Measurements from ENCODE around the gene MTR.

The MTR gene

GRCh38 chr1:236802264-236802663 lies 7.2 kb downstream of the MTR start:
- H3K4me1 ChIP-seq (ENCODE audit: control insufficient read depth in 2 of 2, insufficient read depth in 2 of 2, low read length in 2 of 2), result no peaks in the 10 kb centered on the region
- no peak overlapping the region for H3K27ac ChIP-seq (ENCODE audit: low read depth in 2 of 2, low read length in 2 of 2)
- no peaks in the 10 kb centered on the region for H3K27me3 ChIP-seq (ENCODE audit: control insufficient read depth in 2 of 2, insufficient read depth in 2 of 2, low read length in 2 of 2)
- H3K4me3 ChIP-seq (ENCODE audit: low read length in 2 of 2), result no peak overlapping the region
- peaks cover 0 to 7% of the 10 kb centered on the region in 2 donors for H3K36me3 ChIP-seq (ENCODE audit: control insufficient read depth in 2 of 2, insufficient read depth in 2 of 2, low read length in 2 of 2)
- H3K9me3 ChIP-seq (ENCODE audit: control insufficient read depth in 2 of 2, low read length in 2 of 2), result no peaks in the 10 kb centered on the region
- no peak overlapping the region for H3K9ac ChIP-seq (ENCODE audit: low read depth in 1 of 2, low read length in 2 of 2)

GRCh38 chr1:236806634-236807033 lies 11.5 kb downstream of the MTR start:
- Histone ChIP-seq H3K27me3 (ENCODE audit: control insufficient read depth in 2 of 2, insufficient read depth in 2 of 2, low read length in 2 of 2) (no peaks in the 10 kb centered on the region), H3K4me3 (ENCODE audit: low read length in 2 of 2) (no peak overlapping the region), H3K4me1 (ENCODE audit: control insufficient read depth in 2 of 2, insufficient read depth in 2 of 2, low read length in 2 of 2) (no peaks in the 10 kb centered on the region), H3K27ac (ENCODE audit: low read depth in 2 of 2, low read length in 2 of 2) (no peak overlapping the region), H3K9me3 (ENCODE audit: control insufficient read depth in 2 of 2, low read length in 2 of 2) (no peaks in the 10 kb centered on the region), H3K36me3 (ENCODE audit: control insufficient read depth in 2 of 2, insufficient read depth in 2 of 2, low read length in 2 of 2) (peaks cover 13 to 16% of the 10 kb centered on the region in 2 donors), H3K9ac (ENCODE audit: low read depth in 1 of 2, low read length in 2 of 2) (no peak overlapping the region)

- H3K36me3 ChIP-seq (ENCODE audit: control insufficient read depth in 2 of 2, insufficient read depth in 2 of 2, low read length in 2 of 2), result peaks cover 22% of the 10 kb centered on the region in 2 donors
- no peak overlapping the region for H3K9ac ChIP-seq (ENCODE audit: low read depth in 1 of 2, low read length in 2 of 2)
- no peak overlapping the region for H3K4me3 ChIP-seq (ENCODE audit: low read length in 2 of 2)
- H3K9me3 ChIP-seq (ENCODE audit: control insufficient read depth in 2 of 2, low read length in 2 of 2), result no peaks in the 10 kb centered on the region
- H3K4me1 ChIP-seq (ENCODE audit: control insufficient read depth in 2 of 2, insufficient read depth in 2 of 2, low read length in 2 of 2), result no peaks in the 10 kb centered on the region
- no peaks in the 10 kb centered on the region for H3K27me3 ChIP-seq (ENCODE audit: control insufficient read depth in 2 of 2, insufficient read depth in 2 of 2, low read length in 2 of 2)
- H3K27ac ChIP-seq (ENCODE audit: low read depth in 2 of 2, low read length in 2 of 2), result no peak overlapping the region
These were observed 12.9 kb downstream of the MTR start for GRCh38 chr1:236808005-236808404.

- peaks cover 22 to 27% of the 10 kb centered on the region in 2 donors for H3K36me3 ChIP-seq (ENCODE audit: control insufficient read depth in 2 of 2, insufficient read depth in 2 of 2, low read length in 2 of 2)
- no peak overlapping the region for H3K4me3 ChIP-seq (ENCODE audit: low read length in 2 of 2)
- H3K4me1 ChIP-seq (ENCODE audit: control insufficient read depth in 2 of 2, insufficient read depth in 2 of 2, low read length in 2 of 2), result no peaks in the 10 kb centered on the region
- no peaks in the 10 kb centered on the region for H3K9me3 ChIP-seq (ENCODE audit: control insufficient read depth in 2 of 2, low read length in 2 of 2)
- H3K27me3 ChIP-seq (ENCODE audit: control insufficient read depth in 2 of 2, insufficient read depth in 2 of 2, low read length in 2 of 2), result no peaks in the 10 kb centered on the region
- no peak overlapping the region for H3K27ac ChIP-seq (ENCODE audit: low read depth in 2 of 2, low read length in 2 of 2)
- no peak overlapping the region for H3K9ac ChIP-seq (ENCODE audit: low read depth in 1 of 2, low read length in 2 of 2)
These were observed 13.6 kb downstream of the MTR start for GRCh38 chr1:236808564-236809130.

GRCh38 chr1:236809148-236809547 lies 14.1 kb downstream of the MTR start:
- H3K27me3 ChIP-seq (ENCODE audit: control insufficient read depth in 2 of 2, insufficient read depth in 2 of 2, low read length in 2 of 2), result no peaks in the 10 kb centered on the region
- H3K9ac ChIP-seq (ENCODE audit: low read depth in 1 of 2, low read length in 2 of 2), result no peak overlapping the region
- peaks cover 20 to 31% of the 10 kb centered on the region in 2 donors for H3K36me3 ChIP-seq (ENCODE audit: control insufficient read depth in 2 of 2, insufficient read depth in 2 of 2, low read length in 2 of 2)
- H3K4me1 ChIP-seq (ENCODE audit: control insufficient read depth in 2 of 2, insufficient read depth in 2 of 2, low read length in 2 of 2), result no peaks in the 10 kb centered on the region
- H3K4me3 ChIP-seq (ENCODE audit: low read length in 2 of 2), result no peak overlapping the region
- no peaks in the 10 kb centered on the region for H3K9me3 ChIP-seq (ENCODE audit: control insufficient read depth in 2 of 2, low read length in 2 of 2)
- no peak overlapping the region for H3K27ac ChIP-seq (ENCODE audit: low read depth in 2 of 2, low read length in 2 of 2)

- no peak overlapping the region for H3K27ac ChIP-seq (ENCODE audit: low read depth in 2 of 2, low read length in 2 of 2)
- H3K9ac ChIP-seq (ENCODE audit: low read depth in 1 of 2, low read length in 2 of 2), result no peak overlapping the region
- no peak overlapping the region for H3K4me3 ChIP-seq (ENCODE audit: low read length in 2 of 2)
- no peaks in the 10 kb centered on the region for H3K9me3 ChIP-seq (ENCODE audit: control insufficient read depth in 2 of 2, low read length in 2 of 2)
- no peaks in the 10 kb centered on the region for H3K27me3 ChIP-seq (ENCODE audit: control insufficient read depth in 2 of 2, insufficient read depth in 2 of 2, low read length in 2 of 2)
- peaks cover 18 to 31% of the 10 kb centered on the region in 2 donors for H3K36me3 ChIP-seq (ENCODE audit: control insufficient read depth in 2 of 2, insufficient read depth in 2 of 2, low read length in 2 of 2)
- no peaks in the 10 kb centered on the region for H3K4me1 ChIP-seq (ENCODE audit: control insufficient read depth in 2 of 2, insufficient read depth in 2 of 2, low read length in 2 of 2)
These were observed 14.9 kb downstream of the MTR start for GRCh38 chr1:236810018-236810417.

- H3K9me3 ChIP-seq (ENCODE audit: control insufficient read depth in 2 of 2, low read length in 2 of 2), result no peaks in the 10 kb centered on the region
- H3K36me3 ChIP-seq (ENCODE audit: control insufficient read depth in 2 of 2, insufficient read depth in 2 of 2, low read length in 2 of 2), result peaks cover 27 to 38% of the 10 kb centered on the region in 2 donors
- H3K4me3 ChIP-seq (ENCODE audit: low read length in 2 of 2), result no peak overlapping the region
- no peaks in the 10 kb centered on the region for H3K27me3 ChIP-seq (ENCODE audit: control insufficient read depth in 2 of 2, insufficient read depth in 2 of 2, low read length in 2 of 2)
- no peak overlapping the region for H3K27ac ChIP-seq (ENCODE audit: low read depth in 2 of 2, low read length in 2 of 2)
- H3K4me1 ChIP-seq (ENCODE audit: control insufficient read depth in 2 of 2, insufficient read depth in 2 of 2, low read length in 2 of 2), result no peaks in the 10 kb centered on the region
- no peak overlapping the region for H3K9ac ChIP-seq (ENCODE audit: low read depth in 1 of 2, low read length in 2 of 2)
These were observed 17.4 kb downstream of the MTR start for GRCh38 chr1:236812334-236813030.

GRCh38 chr1:236815941-236816340 lies 20.8 kb downstream of the MTR start:
- H3K9me3 ChIP-seq (ENCODE audit: control insufficient read depth in 2 of 2, low read length in 2 of 2), result no peaks in the 10 kb centered on the region
- peaks cover 42 to 44% of the 10 kb centered on the region in 2 donors for H3K36me3 ChIP-seq (ENCODE audit: control insufficient read depth in 2 of 2, insufficient read depth in 2 of 2, low read length in 2 of 2)
- H3K27ac ChIP-seq (ENCODE audit: low read depth in 2 of 2, low read length in 2 of 2), result no peak overlapping the region
- H3K4me1 ChIP-seq (ENCODE audit: control insufficient read depth in 2 of 2, insufficient read depth in 2 of 2, low read length in 2 of 2), result no peaks in the 10 kb centered on the region
- H3K9ac ChIP-seq (ENCODE audit: low read depth in 1 of 2, low read length in 2 of 2), result no peak overlapping the region
- no peak overlapping the region for H3K4me3 ChIP-seq (ENCODE audit: low read length in 2 of 2)
- H3K27me3 ChIP-seq (ENCODE audit: control insufficient read depth in 2 of 2, insufficient read depth in 2 of 2, low read length in 2 of 2), result no peaks in the 10 kb centered on the region

GRCh38 chr1:236819856-236820255 lies 24.8 kb downstream of the MTR start:
- peaks cover 32 to 37% of the 10 kb centered on the region in 2 donors for H3K36me3 ChIP-seq (ENCODE audit: control insufficient read depth in 2 of 2, insufficient read depth in 2 of 2, low read length in 2 of 2)
- H3K27me3 ChIP-seq (ENCODE audit: control insufficient read depth in 2 of 2, insufficient read depth in 2 of 2, low read length in 2 of 2), result no peaks in the 10 kb centered on the region
- H3K9me3 ChIP-seq (ENCODE audit: control insufficient read depth in 2 of 2, low read length in 2 of 2), result no peaks in the 10 kb centered on the region
- no peak overlapping the region for H3K27ac ChIP-seq (ENCODE audit: low read depth in 2 of 2, low read length in 2 of 2)
- no peaks in the 10 kb centered on the region for H3K4me1 ChIP-seq (ENCODE audit: control insufficient read depth in 2 of 2, insufficient read depth in 2 of 2, low read length in 2 of 2)
- H3K4me3 ChIP-seq (ENCODE audit: low read length in 2 of 2), result no peak overlapping the region
- H3K9ac ChIP-seq (ENCODE audit: low read depth in 1 of 2, low read length in 2 of 2), result no peak overlapping the region

- no peak overlapping the region for H3K9ac ChIP-seq (ENCODE audit: low read depth in 1 of 2, low read length in 2 of 2)
- H3K9me3 ChIP-seq (ENCODE audit: control insufficient read depth in 2 of 2, low read length in 2 of 2), result no peaks in the 10 kb centered on the region
- no peak overlapping the region for H3K27ac ChIP-seq (ENCODE audit: low read depth in 2 of 2, low read length in 2 of 2)
- H3K4me3 ChIP-seq (ENCODE audit: low read length in 2 of 2), result no peak overlapping the region
- no peaks in the 10 kb centered on the region for H3K4me1 ChIP-seq (ENCODE audit: control insufficient read depth in 2 of 2, insufficient read depth in 2 of 2, low read length in 2 of 2)
- H3K36me3 ChIP-seq (ENCODE audit: control insufficient read depth in 2 of 2, insufficient read depth in 2 of 2, low read length in 2 of 2), result peaks cover 33 to 36% of the 10 kb centered on the region in 2 donors
- H3K27me3 ChIP-seq (ENCODE audit: control insufficient read depth in 2 of 2, insufficient read depth in 2 of 2, low read length in 2 of 2), result no peaks in the 10 kb centered on the region
These were observed 26.1 kb downstream of the MTR start for GRCh38 chr1:236821091-236821627.
